OCI-LY7 (cell line): ENCODE data around the gene FUT3. TPM values are rescaled to one million over a fixed set of nuclear protein-coding genes. Genes with fewer than 3 reads are reported as not detected.
A peak's percentile ranks its signal among the peaks of the same experiment; 100 is the strongest.

ENCODE experiments used
- BruUV-seq: library from RNA; stranded (reverse); fragments of 400-500 nt; replicated peaks from 2 replicates; lab custom pipeline; 2021; lab: Mats Ljungman, UMichigan
- CTCF ChIA-PET: fragments of 300-600 bp; sonication (Branson Sonifier 250); formaldehyde crosslinking; loops from one replicate; lab custom pipeline; 2022; ENCODE audit warnings: antibody characterized with exemption; ENCODE audit not compliant: unreplicated experiment; lab: Charles Lee
- POLR2A ChIA-PET: fragments of 300-600 bp; sonication (Branson Sonifier 250); formaldehyde crosslinking; loops from one replicate; lab custom pipeline; 2022; ENCODE audit warnings: antibody characterized with exemption; lab: Charles Lee
- DNase-seq: peaks from one replicate; pipeline ENCODE4 v3.0.0-alpha.2; 2015; ENCODE audit warnings: low spot score
- H2AFZ ChIP-seq: fragments of 200-600 bp; sonication (generic), shearing (Covaris generic); 2 replicates; pipeline ENCODE4 v1.6.1; 2014; ENCODE audit warnings: mild to moderate bottlenecking, antibody characterized with exemption, low read length, moderate library complexity
- H3K27ac ChIP-seq: fragments of 200-600 bp; sonication (generic); 2 replicates; pipeline ENCODE4 v1.5.1; 2014; ENCODE audit warnings: mixed run types, low read depth, mild to moderate bottlenecking, moderate library complexity, low read length, inconsistent platforms; ENCODE audit not compliant: poor library complexity, severe bottlenecking
- H3K36me3 ChIP-seq: fragments of 200-600 bp; sonication (generic); 2 replicates; pipeline ENCODE4 v1.6.1; 2014; ENCODE audit warnings: mild to moderate bottlenecking, antibody characterized with exemption, low read length, moderate library complexity, mixed read lengths; ENCODE audit not compliant: insufficient read depth
- H3K4me1 ChIP-seq: fragments of 200-600 bp; sonication (generic); 2 replicates; pipeline ENCODE4 v1.5.1; 2014; ENCODE audit warnings: mild to moderate bottlenecking, low read length; ENCODE audit not compliant: insufficient read depth, poor library complexity, severe bottlenecking
- H3K4me2 ChIP-seq: fragments of 200-600 bp; sonication (generic); 2 replicates; pipeline ENCODE4 v1.6.1; 2014; ENCODE audit warnings: mild to moderate bottlenecking, low read length
- H3K4me3 ChIP-seq: fragments of 200-600 bp; sonication (generic); 2 replicates; pipeline ENCODE4 v1.5.1; 2014; ENCODE audit warnings: mild to moderate bottlenecking, low read depth, low read length; ENCODE audit not compliant: poor library complexity, severe bottlenecking
- H3K79me2 ChIP-seq: fragments of 200-600 bp; sonication (generic); 2 replicates; pipeline ENCODE4 v1.6.1; 2016; ENCODE audit warnings: low read depth, mild to moderate bottlenecking, low read length, moderate library complexity, mixed read lengths; ENCODE audit not compliant: insufficient read depth
- H3K9me2 ChIP-seq: fragments of 200-600 bp; sonication (generic); 2 replicates; pipeline ENCODE4 v1.6.1; 2016; ENCODE audit warnings: mild to moderate bottlenecking, low read length, mixed read lengths; ENCODE audit not compliant: insufficient read depth
- H3K9me3 ChIP-seq: fragments of 200-600 bp; sonication (generic); 2 replicates; pipeline ENCODE4 v1.6.1; 2014; ENCODE audit warnings: mild to moderate bottlenecking, mixed run types, low read length, mixed read lengths
- H4K20me1 ChIP-seq: fragments of 200-600 bp; sonication (generic); 2 replicates; pipeline ENCODE4 v1.6.1; 2014; ENCODE audit warnings: mild to moderate bottlenecking, antibody characterized with exemption, low read length, moderate library complexity, mixed read lengths; ENCODE audit not compliant: insufficient read depth
- EZH2phosphoT487 ChIP-seq: fragments of 200-600 bp; sonication (generic); IDR thresholded peaks from 2 replicates; pipeline ENCODE4 v1.6.1; 2018; ENCODE audit warnings: low read depth, borderline replicate concordance, mild to moderate bottlenecking, mixed run types, antibody characterized with exemption, low read length, moderate library complexity, mixed read lengths
- intact Hi-C: fragments of 100-400 bp; cut with micrococcal nuclease; formaldehyde crosslinking; loops from one replicate; pipeline ENCODE4 v1.10.0; 2022; ENCODE audit not compliant: unreplicated experiment
- total RNA-seq, 2 experiments: library from RNA; depleted of rRNA in 1 of 2; stranded (reverse); fragments of >200 nt in 1 of 2; shearing (Covaris generic) in 1 of 2; gene quantifications; 2 replicates each; pipeline ENCODE4 v1.2.3, GENCODE V29; 2014 to 2022
- TF ChIP-seq, protein P1 (sequence below): fragments of 200-600 bp; sonication (generic); conservative IDR thresholded peaks from 2 replicates; pipeline ENCODE4 v1.5.1; 2014; ENCODE audit warnings: mild to moderate bottlenecking, antibody characterized with exemption, low read length, moderate library complexity, mixed read lengths

The FUT3 gene
- total RNA-seq, 2 experiments from 2014 or later, result 0.47 TPM; not detected in 1

DNA sequence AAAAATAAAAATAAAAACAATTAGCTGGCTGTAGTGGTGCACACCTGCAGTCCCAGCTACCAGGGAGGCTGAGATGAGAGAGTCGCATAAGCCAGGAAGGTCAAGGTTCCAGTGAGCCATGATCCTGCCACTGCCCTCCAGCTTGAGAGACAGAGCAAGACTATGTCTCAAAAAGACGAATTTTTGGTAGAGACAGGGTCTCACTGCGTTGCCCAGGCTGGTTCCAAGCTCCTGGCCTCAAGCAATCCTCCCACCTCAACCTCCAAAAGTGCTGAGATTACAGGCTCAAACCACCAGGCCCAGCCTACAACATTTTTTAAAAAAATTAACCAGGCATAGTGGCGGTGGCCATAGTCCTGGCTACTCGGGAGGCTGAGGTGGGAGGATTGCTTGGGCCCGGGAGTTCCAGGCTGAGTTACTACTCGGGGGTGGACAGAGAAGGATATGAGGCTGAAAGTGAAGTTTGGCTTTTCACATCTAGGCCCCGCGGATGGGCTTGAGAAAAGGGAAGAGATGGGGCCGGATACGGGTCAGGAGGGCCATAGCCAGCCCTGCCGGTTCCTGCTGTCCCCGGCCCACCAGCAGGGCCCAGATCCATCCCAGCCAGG lies 42.2 kb upstream of the FUT3 start:
- intact Hi-C loops, result no loop called here

DNA sequence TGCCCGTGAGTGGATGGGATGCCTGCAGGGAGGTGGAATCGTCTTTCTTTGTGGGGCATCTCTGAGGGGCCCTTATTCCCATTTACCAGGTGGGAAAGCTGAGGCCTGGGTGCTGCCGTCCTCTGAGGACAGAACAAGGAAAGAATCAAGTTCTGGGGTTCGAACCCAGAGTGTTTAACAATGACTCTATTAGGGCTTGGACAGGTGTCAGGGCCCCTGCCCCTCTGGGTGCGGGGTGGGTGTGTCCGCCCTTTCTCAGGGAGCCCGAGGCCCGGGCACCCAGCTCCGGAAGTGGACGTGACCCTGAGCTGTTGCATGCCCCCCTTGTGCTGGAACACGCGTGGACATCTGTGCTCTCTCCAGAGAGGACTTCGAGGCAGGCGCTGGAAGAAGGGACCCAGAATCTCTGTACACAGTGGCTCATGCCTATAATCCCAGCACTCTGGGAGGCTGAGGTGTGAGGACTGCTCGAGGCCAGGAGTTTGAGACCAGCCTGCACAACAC lies 41.6 kb upstream of the FUT3 start:
- Histone ChIP-seq H3K4me2 (no peak overlapping the region), H2AFZ (no peak overlapping the region), H3K36me3 (peaks cover 27% of the 10 kb centered on the region; the same call in 1 of the 2 replicates), H3K79me2 (peaks cover under 1% of the 10 kb centered on the region; the same call in 1 of the 2 replicates), H3K27ac (no peak overlapping the region), H4K20me1 (no peaks in the 10 kb centered on the region), H3K4me1 (no peaks in the 10 kb centered on the region), H3K9me2 (no peaks in the 10 kb centered on the region), H3K9me3 (no peaks in the 10 kb centered on the region), H3K4me3 (no peak overlapping the region)
- POLR2A ChIA-PET, result no interaction called here
- no peak for DNase-seq
- CTCF ChIA-PET, result no interaction called here
- TF ChIP-seq, protein P1, sequence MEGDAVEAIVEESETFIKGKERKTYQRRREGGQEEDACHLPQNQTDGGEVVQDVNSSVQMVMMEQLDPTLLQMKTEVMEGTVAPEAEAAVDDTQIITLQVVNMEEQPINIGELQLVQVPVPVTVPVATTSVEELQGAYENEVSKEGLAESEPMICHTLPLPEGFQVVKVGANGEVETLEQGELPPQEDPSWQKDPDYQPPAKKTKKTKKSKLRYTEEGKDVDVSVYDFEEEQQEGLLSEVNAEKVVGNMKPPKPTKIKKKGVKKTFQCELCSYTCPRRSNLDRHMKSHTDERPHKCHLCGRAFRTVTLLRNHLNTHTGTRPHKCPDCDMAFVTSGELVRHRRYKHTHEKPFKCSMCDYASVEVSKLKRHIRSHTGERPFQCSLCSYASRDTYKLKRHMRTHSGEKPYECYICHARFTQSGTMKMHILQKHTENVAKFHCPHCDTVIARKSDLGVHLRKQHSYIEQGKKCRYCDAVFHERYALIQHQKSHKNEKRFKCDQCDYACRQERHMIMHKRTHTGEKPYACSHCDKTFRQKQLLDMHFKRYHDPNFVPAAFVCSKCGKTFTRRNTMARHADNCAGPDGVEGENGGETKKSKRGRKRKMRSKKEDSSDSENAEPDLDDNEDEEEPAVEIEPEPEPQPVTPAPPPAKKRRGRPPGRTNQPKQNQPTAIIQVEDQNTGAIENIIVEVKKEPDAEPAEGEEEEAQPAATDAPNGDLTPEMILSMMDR, result peak; percentile 17; the same call in 1 of the 2 replicates
- no peak for TF ChIP-seq EZH2phosphoT487
- intact Hi-C loops, result loop anchor here (1.0 kb wide), 1 partner anchor 89 kb away; no protein-coding TSS in a partner anchor
- BruUV-seq, result TSS peak; percentile 41

More for the DNA sequence above, 42.2 kb upstream of the FUT3 start:
- DNase-seq, result no peak
- ChIA-PET POLR2A (no interaction called here), CTCF (no interaction called here)
- no peak overlapping the region for H3K4me2 ChIP-seq
- TF ChIP-seq, protein P1, result no peak
- TF ChIP-seq EZH2phosphoT487, result no peak
- H3K36me3 ChIP-seq, result peaks cover 27% of the 10 kb centered on the region; the same call in 1 of the 2 replicates
- H2AFZ ChIP-seq, result no peak overlapping the region
- no peaks in the 10 kb centered on the region for H3K9me2 ChIP-seq
- H3K9me3 ChIP-seq, result no peaks in the 10 kb centered on the region
- H3K79me2 ChIP-seq, result peaks cover 7% of the 10 kb centered on the region; the same call in 1 of the 2 replicates
- H3K4me3 ChIP-seq, result no peak overlapping the region
- no peaks in the 10 kb centered on the region for H4K20me1 ChIP-seq
- H3K4me1 ChIP-seq, result no peaks in the 10 kb centered on the region
- no TSS peak for BruUV-seq
- H3K27ac ChIP-seq, result no peak overlapping the region
